Stomach (tissue), 4 donors: ENCODE measurements around the gene SFMBT2.

Experiments used
- CTCF ChIP-seq, 7 experiments: fragments of 450-650 bp in 4 of 7; fragments of 200-600 bp in 3 of 7; sonication (generic) in 3 of 7; IDR thresholded peaks; one replicate each; pipeline ENCODE4 v1.5.1; 2016 to 2019; ENCODE audit warnings: antibody characterized with exemption in 7 of 7, control low read depth in 2 of 7, mild to moderate bottlenecking in 1 of 7
- EP300 ChIP-seq: sonication (generic); formaldehyde crosslinking; IDR thresholded peaks from one replicate; pipeline ENCODE4 v1.6.1; 2017; ENCODE audit warnings: antibody characterized with exemption
- POLR2A ChIP-seq, 4 donors: fragments of 450-650 bp; IDR thresholded peaks; one replicate each; pipeline ENCODE4 v1.6.1; 2016; ENCODE audit warnings: antibody characterized with exemption in 4 of 4, control low read depth in 2 of 4, mild to moderate bottlenecking in 1 of 4, moderate library complexity in 1 of 4
- POLR2AphosphoS5 ChIP-seq, 3 donors: sonication (generic); formaldehyde crosslinking; IDR thresholded peaks; one replicate each; pipeline ENCODE4 v1.6.1; 2016; ENCODE audit warnings: antibody characterized with exemption in 3 of 3

GRCh38 chr10:7383442-7383841 is 27.4 kb downstream of the SFMBT2 start:
- TF ChIP-seq POLR2AphosphoS5 (IDR thresholded peaks at IDR 0.05) (no peak), CTCF (IDR thresholded peaks at IDR 0.05) (no peak), EP300 (no peak), POLR2A (IDR thresholded peaks at IDR 0.05) (no peak)
